CD4-positive, alpha-beta T cell (primary cell): ENCODE measurements around the gene HS3ST2. TPM values are rescaled to one million over a fixed set of nuclear protein-coding genes. Genes with fewer than 3 reads are reported as not detected.

ENCODE experiments used
- ATAC-seq: fragments of 200-7000 bp; cut with Tn5 transposase; one replicate; pipeline ENCODE4 v1.10.0; 2022; ENCODE audit warnings: mild to moderate bottlenecking; ENCODE audit not compliant: poor library complexity
- CTCF ChIA-PET: fragments of 350-600 bp; sonication (Branson Sonifier 250); formaldehyde crosslinking; loops from one replicate; lab custom pipeline; 2021; ENCODE audit warnings: antibody characterized with exemption, inconsistent platforms; lab: Charles Lee
- POLR2A ChIA-PET: fragments of 350-600 bp; sonication (Branson Sonifier 250); formaldehyde crosslinking; loops from one replicate; lab custom pipeline; 2021; ENCODE audit warnings: antibody characterized with exemption, inconsistent platforms; lab: Charles Lee
- DNase-seq, 14 experiments: peaks; one replicate each; pipeline ENCODE4 v3.0.0-alpha.2; 2013 to 2020; ENCODE audit warnings: mixed read lengths in 2 of 14
- H3K27ac ChIP-seq, 2 donors: one replicate each; pipeline versions ENCODE4 v1.5.1 to v1.7.0; 2013; ENCODE audit warnings: low read length in 2 of 2, low read depth in 1 of 2, mild to moderate bottlenecking in 1 of 2
- H3K27me3 ChIP-seq, 2 experiments: 1 replicate in 1 of 2; 2 replicates in 1 of 2; pipeline versions ENCODE4 v1.6.1 to v1.7.0; 2013; ENCODE audit warnings: low read length in 2 of 2, control low read depth in 1 of 2, mild to moderate bottlenecking in 1 of 2, moderate library complexity in 1 of 2; ENCODE audit not compliant: insufficient read depth in 2 of 2, control insufficient read depth in 1 of 2
- H3K36me3 ChIP-seq: one replicate; pipeline ENCODE4 v1.6.1; 2013; ENCODE audit warnings: low read length, control low read depth; ENCODE audit not compliant: insufficient read depth
- H3K4me1 ChIP-seq: one replicate; pipeline ENCODE4 v1.6.1; 2013; ENCODE audit warnings: low read length, control low read depth; ENCODE audit not compliant: insufficient read depth
- H3K4me3 ChIP-seq: one replicate; pipeline ENCODE4 v1.5.1; 2013; ENCODE audit warnings: mild to moderate bottlenecking, low read length, moderate library complexity
- H3K9me3 ChIP-seq, 2 experiments: 1 replicate in 1 of 2; 2 replicates in 1 of 2; pipeline versions ENCODE4 v1.6.1 to v1.7.0; 2013; ENCODE audit warnings: low read length in 2 of 2, mild to moderate bottlenecking in 2 of 2, control low read depth in 1 of 2, moderate library complexity in 1 of 2; ENCODE audit not compliant: control insufficient read depth in 1 of 2, insufficient read depth in 1 of 2
- H3K27ac Mint-ChIP-seq: one replicate; pipeline ENCODE4 v1.8.0; 2020; ENCODE audit warnings: mixed read lengths
- H3K27me3 Mint-ChIP-seq: one replicate; pipeline ENCODE4 v1.8.0; 2021; ENCODE audit warnings: mixed read lengths
- H3K36me3 Mint-ChIP-seq: one replicate; pipeline ENCODE4 v1.8.0; 2021; ENCODE audit warnings: low read depth, mixed read lengths
- H3K4me1 Mint-ChIP-seq: one replicate; pipeline ENCODE4 v1.8.0; 2021; ENCODE audit warnings: low read depth, mixed read lengths
- H3K4me3 Mint-ChIP-seq: one replicate; pipeline ENCODE4 v1.8.0; 2020; ENCODE audit warnings: mild to moderate bottlenecking, mixed read lengths
- H3K9me3 Mint-ChIP-seq: one replicate; pipeline ENCODE4 v1.8.0; 2020; ENCODE audit warnings: mixed read lengths
- intact Hi-C, 2 experiments: fragments of 100-400 bp; cut with DNase I in 1 of 2; cut with micrococcal nuclease in 1 of 2; formaldehyde crosslinking; loops; one replicate each; pipeline versions ENCODE4 v1.15.1 to v1.9.0; 2023 to 2025; cut with DNase I, micrococcal nuclease
- total RNA-seq, 174 experiments: library from RNA in 2 of 174; stranded (reverse) in 2 of 174; gene quantifications; one replicate each; pipeline ENCODE4 v1.2.3 and lab custom pipeline; 2021 to 2026
- TF ChIP-seq, protein P1 (sequence below): fragments of 200-600 bp; IDR thresholded peaks from one replicate; pipeline ENCODE4 v1.8.0; 2022; ENCODE audit warnings: antibody characterized with exemption, mild to moderate bottlenecking

HS3ST2 gene
- total RNA-seq, 2 experiments from 2014 or later: not detected

DNA sequence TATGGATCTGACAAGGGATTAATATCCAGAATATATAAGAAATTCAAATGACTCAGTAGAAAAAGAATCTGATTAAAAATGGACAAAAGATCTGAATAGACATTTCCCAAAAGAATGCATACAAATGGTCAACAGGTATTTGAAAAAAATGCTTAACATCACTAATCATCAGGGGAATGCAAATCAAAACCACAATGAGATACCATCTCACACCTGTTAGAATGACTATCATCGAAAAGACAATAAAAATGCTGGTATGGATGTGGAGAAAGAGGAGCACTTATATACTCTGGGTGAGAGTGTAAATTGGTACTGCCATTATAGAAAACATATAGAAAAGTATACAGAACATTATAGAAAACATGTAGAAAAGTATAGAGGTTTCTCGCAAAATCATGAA lies 16.4 kb upstream of the HS3ST2 start:
- ATAC-seq (no peak), DNase-seq (no peak)
- intact Hi-C loops: no loop called here
- Mint-ChIP-seq H3K4me1 (no peaks in the 10 kb centered on the region), H3K4me3 (no peak overlapping the region), H3K36me3 (no peaks in the 10 kb centered on the region), H3K27me3 (peaks cover 32% of the 10 kb centered on the region), H3K9me3 (peaks cover 3% of the 10 kb centered on the region), H3K27ac (no peak overlapping the region)
- Histone ChIP-seq H3K36me3 (no peaks in the 10 kb centered on the region), H3K9me3 (peaks cover 0 to 10% of the 10 kb centered on the region in 2 experiments), H3K27me3 (peaks cover 0 to 10% of the 10 kb centered on the region in 2 experiments), H3K27ac (no peak overlapping the region), H3K4me1 (no peaks in the 10 kb centered on the region), H3K4me3 (no peak overlapping the region)
- ChIA-PET POLR2A (no interaction called here), CTCF (no interaction called here)
- TF ChIP-seq, protein P1, sequence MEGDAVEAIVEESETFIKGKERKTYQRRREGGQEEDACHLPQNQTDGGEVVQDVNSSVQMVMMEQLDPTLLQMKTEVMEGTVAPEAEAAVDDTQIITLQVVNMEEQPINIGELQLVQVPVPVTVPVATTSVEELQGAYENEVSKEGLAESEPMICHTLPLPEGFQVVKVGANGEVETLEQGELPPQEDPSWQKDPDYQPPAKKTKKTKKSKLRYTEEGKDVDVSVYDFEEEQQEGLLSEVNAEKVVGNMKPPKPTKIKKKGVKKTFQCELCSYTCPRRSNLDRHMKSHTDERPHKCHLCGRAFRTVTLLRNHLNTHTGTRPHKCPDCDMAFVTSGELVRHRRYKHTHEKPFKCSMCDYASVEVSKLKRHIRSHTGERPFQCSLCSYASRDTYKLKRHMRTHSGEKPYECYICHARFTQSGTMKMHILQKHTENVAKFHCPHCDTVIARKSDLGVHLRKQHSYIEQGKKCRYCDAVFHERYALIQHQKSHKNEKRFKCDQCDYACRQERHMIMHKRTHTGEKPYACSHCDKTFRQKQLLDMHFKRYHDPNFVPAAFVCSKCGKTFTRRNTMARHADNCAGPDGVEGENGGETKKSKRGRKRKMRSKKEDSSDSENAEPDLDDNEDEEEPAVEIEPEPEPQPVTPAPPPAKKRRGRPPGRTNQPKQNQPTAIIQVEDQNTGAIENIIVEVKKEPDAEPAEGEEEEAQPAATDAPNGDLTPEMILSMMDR: no peak

DNA sequence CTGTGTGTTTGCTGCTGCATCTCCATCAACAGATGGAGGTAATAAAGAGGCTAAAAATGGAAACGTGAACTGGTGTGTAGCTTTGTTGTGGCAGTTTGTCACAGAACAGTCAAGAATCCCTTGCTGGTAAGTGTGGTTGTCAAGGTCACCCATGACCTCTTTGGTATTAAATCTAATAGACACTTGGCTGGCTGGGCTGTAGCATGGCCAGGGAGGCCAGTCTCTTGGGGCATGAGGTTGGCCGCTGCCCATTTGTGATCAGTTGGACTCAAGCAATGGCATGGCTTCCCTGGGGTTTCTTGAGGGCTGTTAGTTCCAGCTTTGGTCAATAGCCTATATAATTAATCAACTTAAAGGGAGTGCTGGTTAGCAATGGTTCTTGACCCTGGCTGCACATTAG lies 14.8 kb upstream of the HS3ST2 start:
- ChIA-PET POLR2A (no interaction called here), CTCF (no interaction called here)
- Histone ChIP-seq H3K4me1 (no peaks in the 10 kb centered on the region), H3K27me3 (peaks cover 3 to 22% of the 10 kb centered on the region in 2 experiments), H3K27ac (no peak overlapping the region), H3K9me3 (peaks cover 0 to 8% of the 10 kb centered on the region in 2 experiments), H3K36me3 (no peaks in the 10 kb centered on the region), H3K4me3 (no peak overlapping the region)
- Mint-ChIP-seq H3K4me3 (no peak overlapping the region), H3K27me3 (peaks cover 33% of the 10 kb centered on the region), H3K36me3 (no peaks in the 10 kb centered on the region), H3K27ac (no peak overlapping the region), H3K9me3 (no peaks in the 10 kb centered on the region), H3K4me1 (no peaks in the 10 kb centered on the region)
- ATAC-seq (no peak), DNase-seq (no peak)
- intact Hi-C loops: no loop called here
- TF ChIP-seq, protein P1: no peak

DNA sequence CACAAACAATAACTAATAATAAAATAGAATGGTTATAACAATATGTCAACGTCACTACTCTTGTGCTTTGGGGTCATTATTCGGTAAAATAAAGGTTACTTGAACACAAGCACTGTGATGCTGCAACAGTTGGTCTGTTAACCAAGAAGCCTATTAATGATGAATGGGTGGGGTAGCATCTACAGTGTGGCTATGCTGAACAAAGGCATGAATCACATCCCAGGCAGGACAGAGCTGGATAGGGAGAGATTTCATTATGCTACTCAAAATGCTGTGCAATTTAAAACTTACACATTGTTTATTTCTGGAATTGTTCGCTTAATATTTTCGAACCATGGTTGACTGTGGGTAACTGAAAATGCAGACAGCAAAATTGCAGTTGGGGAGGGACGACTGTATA lies 9.1 kb upstream of the HS3ST2 start:
- DNase-seq (no peak), ATAC-seq (no peak)
- H3K4me3 Mint-ChIP-seq: no peak overlapping the region
- CTCF ChIA-PET: no interaction called here
- TF ChIP-seq, protein P1: no peak
- H3K27me3 Mint-ChIP-seq: peaks cover 23% of the 10 kb centered on the region
- no peak overlapping the region for H3K27ac Mint-ChIP-seq
- H3K9me3 ChIP-seq: no peaks in the 10 kb centered on the region
- POLR2A ChIA-PET: no interaction called here
- no peaks in the 10 kb centered on the region for H3K36me3 Mint-ChIP-seq
- H3K9me3 Mint-ChIP-seq: no peaks in the 10 kb centered on the region
- intact Hi-C loops: no loop called here
- H3K4me1 Mint-ChIP-seq: no peaks in the 10 kb centered on the region
- no peak overlapping the region for H3K4me3 ChIP-seq
- no peaks in the 10 kb centered on the region for H3K4me1 ChIP-seq
- H3K27me3 ChIP-seq: peaks cover 3 to 29% of the 10 kb centered on the region in 2 experiments
- no peaks in the 10 kb centered on the region for H3K36me3 ChIP-seq
- H3K27ac ChIP-seq: no peak overlapping the region
